ENCODE data around the gene IQCE. TPM values are rescaled to one million over a fixed set of nuclear protein-coding genes. Genes with fewer than 3 reads are reported as not detected.

IQCE gene
- total RNA-seq, 1 experiment from 2014 or later, result 44.8 TPM

DNA sequence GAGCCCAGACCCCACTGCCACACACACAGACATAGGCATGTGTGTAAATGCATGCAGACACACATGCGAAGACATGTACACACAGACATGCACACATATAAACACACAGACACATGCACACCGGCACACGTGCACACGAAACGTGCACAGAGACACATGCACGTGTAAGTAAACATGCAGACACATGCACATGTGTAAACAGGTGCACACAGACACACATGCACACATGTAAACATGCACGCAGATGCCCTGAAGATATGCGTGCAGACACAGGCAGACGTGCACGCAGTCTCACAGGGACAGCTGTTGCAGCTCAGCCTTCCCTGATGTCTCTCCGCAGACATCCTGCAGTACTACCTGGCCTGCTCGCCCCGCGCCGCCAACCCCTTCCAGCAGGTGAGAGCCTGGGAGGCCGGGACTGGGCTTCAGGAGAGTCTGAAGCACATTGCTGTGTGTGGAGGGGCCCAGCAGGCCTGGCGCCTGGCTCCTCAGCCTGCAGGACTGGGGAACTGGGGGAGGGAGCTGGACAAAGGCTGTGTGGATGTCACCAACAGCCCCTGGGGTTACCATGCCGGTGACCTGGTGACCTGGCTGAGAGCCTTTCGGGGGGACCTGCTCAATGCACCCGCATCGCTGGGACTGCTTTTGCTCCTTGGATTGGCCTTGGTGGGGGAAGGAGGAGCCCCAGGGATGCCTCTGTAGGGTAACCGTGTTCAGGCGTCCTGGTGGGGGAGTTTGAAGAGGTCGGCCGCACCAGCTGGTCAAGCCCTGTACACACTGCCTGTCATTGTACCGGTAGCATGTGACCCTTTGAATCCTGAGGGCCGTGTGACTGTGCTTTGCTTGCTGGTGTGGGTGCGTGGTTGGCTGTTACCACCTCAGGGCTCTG, 93.3 kb downstream of the IQCE start:
- CTCF ChIA-PET, result interaction anchor here (0.6 to 1.0 kb wide), 3 partner anchors 21 to 145 kb away, joined by 3 to 11 read pairs (median 3); no protein-coding TSS in a partner anchor
- in situ Hi-C loops (cut with HindIII; ENCODE audit: low pct_unique_long_range_greater_than_20kb, low sequenced_read_pairs), result no loop called here
- POLR2A ChIA-PET, result no interaction called here
- Histone ChIP-seq H3K27ac (ENCODE audit: low read length) (no peak overlapping the region), H3K9me3 (ENCODE audit: control insufficient read depth, insufficient read depth, low read depth, low read length) (no peaks in the 10 kb centered on the region), H3K4me1 (ENCODE audit: control insufficient read depth, insufficient read depth, low read length) (peaks cover 3% of the 10 kb centered on the region; the same call in 1 of the 2 replicates), H3K4me3 (ENCODE audit: low read depth in 2 of 2, low read length in 2 of 2) (no peak overlapping the region), H3K36me3 (ENCODE audit: control insufficient read depth, insufficient read depth, low read length) (peaks cover 5% of the 10 kb centered on the region; the same call in 1 of the 2 replicates), H3K27me3 (ENCODE audit: control insufficient read depth, insufficient read depth, low read length) (no peaks in the 10 kb centered on the region)
- no peak for DNase-seq (ENCODE audit: low read depth, low spot score)
- no TSS peak for BruUV-seq (replicated peaks)
- TF ChIP-seq, protein P1, sequence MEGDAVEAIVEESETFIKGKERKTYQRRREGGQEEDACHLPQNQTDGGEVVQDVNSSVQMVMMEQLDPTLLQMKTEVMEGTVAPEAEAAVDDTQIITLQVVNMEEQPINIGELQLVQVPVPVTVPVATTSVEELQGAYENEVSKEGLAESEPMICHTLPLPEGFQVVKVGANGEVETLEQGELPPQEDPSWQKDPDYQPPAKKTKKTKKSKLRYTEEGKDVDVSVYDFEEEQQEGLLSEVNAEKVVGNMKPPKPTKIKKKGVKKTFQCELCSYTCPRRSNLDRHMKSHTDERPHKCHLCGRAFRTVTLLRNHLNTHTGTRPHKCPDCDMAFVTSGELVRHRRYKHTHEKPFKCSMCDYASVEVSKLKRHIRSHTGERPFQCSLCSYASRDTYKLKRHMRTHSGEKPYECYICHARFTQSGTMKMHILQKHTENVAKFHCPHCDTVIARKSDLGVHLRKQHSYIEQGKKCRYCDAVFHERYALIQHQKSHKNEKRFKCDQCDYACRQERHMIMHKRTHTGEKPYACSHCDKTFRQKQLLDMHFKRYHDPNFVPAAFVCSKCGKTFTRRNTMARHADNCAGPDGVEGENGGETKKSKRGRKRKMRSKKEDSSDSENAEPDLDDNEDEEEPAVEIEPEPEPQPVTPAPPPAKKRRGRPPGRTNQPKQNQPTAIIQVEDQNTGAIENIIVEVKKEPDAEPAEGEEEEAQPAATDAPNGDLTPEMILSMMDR (IDR thresholded peaks at IDR 0.05), result no peak
- TF ChIP-seq SIN3A (IDR thresholded peaks at IDR 0.05; ENCODE audit: borderline replicate concordance, insufficient read depth, low read depth, low read length) (no peak), POLR2AphosphoS5 (IDR thresholded peaks at IDR 0.05; ENCODE audit: low read depth, low read length) (no peak), TCF7L2 (IDR thresholded peaks at IDR 0.05; ENCODE audit: low read depth, low read length) (no peak)
- TF ChIP-seq, protein P2, sequence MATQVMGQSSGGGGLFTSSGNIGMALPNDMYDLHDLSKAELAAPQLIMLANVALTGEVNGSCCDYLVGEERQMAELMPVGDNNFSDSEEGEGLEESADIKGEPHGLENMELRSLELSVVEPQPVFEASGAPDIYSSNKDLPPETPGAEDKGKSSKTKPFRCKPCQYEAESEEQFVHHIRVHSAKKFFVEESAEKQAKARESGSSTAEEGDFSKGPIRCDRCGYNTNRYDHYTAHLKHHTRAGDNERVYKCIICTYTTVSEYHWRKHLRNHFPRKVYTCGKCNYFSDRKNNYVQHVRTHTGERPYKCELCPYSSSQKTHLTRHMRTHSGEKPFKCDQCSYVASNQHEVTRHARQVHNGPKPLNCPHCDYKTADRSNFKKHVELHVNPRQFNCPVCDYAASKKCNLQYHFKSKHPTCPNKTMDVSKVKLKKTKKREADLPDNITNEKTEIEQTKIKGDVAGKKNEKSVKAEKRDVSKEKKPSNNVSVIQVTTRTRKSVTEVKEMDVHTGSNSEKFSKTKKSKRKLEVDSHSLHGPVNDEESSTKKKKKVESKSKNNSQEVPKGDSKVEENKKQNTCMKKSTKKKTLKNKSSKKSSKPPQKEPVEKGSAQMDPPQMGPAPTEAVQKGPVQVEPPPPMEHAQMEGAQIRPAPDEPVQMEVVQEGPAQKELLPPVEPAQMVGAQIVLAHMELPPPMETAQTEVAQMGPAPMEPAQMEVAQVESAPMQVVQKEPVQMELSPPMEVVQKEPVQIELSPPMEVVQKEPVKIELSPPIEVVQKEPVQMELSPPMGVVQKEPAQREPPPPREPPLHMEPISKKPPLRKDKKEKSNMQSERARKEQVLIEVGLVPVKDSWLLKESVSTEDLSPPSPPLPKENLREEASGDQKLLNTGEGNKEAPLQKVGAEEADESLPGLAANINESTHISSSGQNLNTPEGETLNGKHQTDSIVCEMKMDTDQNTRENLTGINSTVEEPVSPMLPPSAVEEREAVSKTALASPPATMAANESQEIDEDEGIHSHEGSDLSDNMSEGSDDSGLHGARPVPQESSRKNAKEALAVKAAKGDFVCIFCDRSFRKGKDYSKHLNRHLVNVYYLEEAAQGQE (IDR thresholded peaks at IDR 0.05; ENCODE audit: insufficient read depth in 1 of 2, low read depth in 2 of 2, low read length in 1 of 2), result no peak
- ATAC-seq, result no peak
- intact Hi-C loops (cut with micrococcal nuclease; ENCODE audit: unreplicated experiment), result no loop called here

DNA sequence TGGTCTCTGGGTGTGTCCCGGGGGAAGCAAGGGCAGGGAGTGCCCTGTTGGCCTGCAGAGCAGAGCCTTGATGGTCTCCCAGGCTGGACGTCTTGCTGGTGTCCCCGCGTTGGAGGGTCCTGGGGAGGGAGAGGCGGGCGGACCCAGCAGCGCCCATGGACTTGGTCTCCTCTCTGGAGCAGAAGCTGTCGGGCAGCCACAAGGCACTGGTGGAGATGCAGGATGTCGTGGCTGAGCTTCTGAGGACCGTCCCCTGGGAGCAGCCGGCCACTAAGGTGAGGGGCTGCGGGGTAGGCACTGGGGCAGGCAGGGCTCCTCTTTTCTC, 93.9 kb downstream of the IQCE start:
- no peak for DNase-seq (ENCODE audit: low read depth, low spot score)
- no peaks in the 10 kb centered on the region for H3K27me3 ChIP-seq (ENCODE audit: control insufficient read depth, insufficient read depth, low read length)
- POLR2A ChIA-PET, result no interaction called here
- no peaks in the 10 kb centered on the region for H3K4me1 ChIP-seq (ENCODE audit: control insufficient read depth, insufficient read depth, low read length)
- H3K27ac ChIP-seq (ENCODE audit: low read length), result no peak overlapping the region
- no peak overlapping the region for H3K4me3 ChIP-seq (ENCODE audit: low read depth in 2 of 2, low read length in 2 of 2)
- CTCF ChIA-PET, result no interaction called here
- no peaks in the 10 kb centered on the region for H3K9me3 ChIP-seq (ENCODE audit: control insufficient read depth, insufficient read depth, low read depth, low read length)
- ATAC-seq, result no peak
- TF ChIP-seq POLR2AphosphoS5 (IDR thresholded peaks at IDR 0.05; ENCODE audit: low read depth, low read length) (no peak), TCF7L2 (IDR thresholded peaks at IDR 0.05; ENCODE audit: low read depth, low read length) (no peak), SIN3A (IDR thresholded peaks at IDR 0.05; ENCODE audit: borderline replicate concordance, insufficient read depth, low read depth, low read length) (no peak)
- TF ChIP-seq, protein P2 (IDR thresholded peaks at IDR 0.05; ENCODE audit: insufficient read depth in 1 of 2, low read depth in 2 of 2, low read length in 1 of 2), result no peak
- TF ChIP-seq, protein P1 (IDR thresholded peaks at IDR 0.05), result no peak
- H3K36me3 ChIP-seq (ENCODE audit: control insufficient read depth, insufficient read depth, low read length), result peaks cover 5% of the 10 kb centered on the region; the same call in 1 of the 2 replicates
- no TSS peak for BruUV-seq (replicated peaks)
- intact Hi-C loops (cut with micrococcal nuclease; ENCODE audit: unreplicated experiment) (no loop called here), in situ Hi-C loops (cut with HindIII; ENCODE audit: low pct_unique_long_range_greater_than_20kb, low sequenced_read_pairs) (no loop called here)
